Fibroblast of lung (primary cell): Measurements from ENCODE around the gene GTF3C6. TPM values are rescaled to one million over a fixed set of nuclear protein-coding genes. Genes with fewer than 3 reads are reported as not detected.
"Not testable (repeated sequence)": the region's sequence is repeated elsewhere in the genome, so short reads cannot be mapped to it uniquely, and the experiment has no call there.

ENCODE experiments used
- DNase-seq, 2 donors: peaks; one replicate each; pipeline versions ENCODE4 v3.0.0 to v3.0.0-alpha.2; 2010; ENCODE audit warnings: low read depth in 2 of 2
- H2AFZ ChIP-seq: 2 replicates; pipeline ENCODE4 v1.5.1; 2012; ENCODE audit warnings: low read length, control low read depth, inconsistent platforms
- H3K27ac ChIP-seq: 2 replicates; pipeline ENCODE4 v1.5.1; 2011; ENCODE audit warnings: low read length, control low read depth; ENCODE audit not compliant: insufficient read depth
- H3K27me3 ChIP-seq: 2 replicates; pipeline ENCODE4 v1.5.1; 2011; ENCODE audit warnings: mild to moderate bottlenecking, low read length; ENCODE audit not compliant: control insufficient read depth, insufficient read depth
- H3K36me3 ChIP-seq: 2 replicates; pipeline ENCODE4 v1.5.1; 2011; ENCODE audit warnings: low read length; ENCODE audit not compliant: control insufficient read depth, insufficient read depth
- H3K4me1 ChIP-seq: 2 replicates; pipeline ENCODE4 v1.5.1; 2011; ENCODE audit warnings: low read length; ENCODE audit not compliant: control insufficient read depth, insufficient read depth; ENCODE audit errors: extremely low read depth
- H3K4me2 ChIP-seq: 2 replicates; pipeline ENCODE4 v1.5.1; 2011; ENCODE audit warnings: low read length, control low read depth; ENCODE audit not compliant: insufficient read depth; ENCODE audit errors: extremely low read depth
- H3K4me3 ChIP-seq, 4 experiments: fragments of 200-600 bp in 1 of 4; sonication (generic) in 1 of 4; replicated peaks in 1 of 4; 2 replicates each; pipeline ENCODE4 v1.5.1; 2011 to 2016; ENCODE audit warnings: low read length in 4 of 4, low read depth in 3 of 4, mild to moderate bottlenecking in 3 of 4, control low read depth in 2 of 4, inconsistent platforms in 1 of 4, mixed read lengths in 1 of 4; ENCODE audit not compliant: insufficient read depth in 1 of 4; ENCODE audit errors: control extremely low read depth in 1 of 4
- H3K79me2 ChIP-seq: 2 replicates; pipeline ENCODE4 v1.5.1; 2012; ENCODE audit warnings: mild to moderate bottlenecking, low read length, inconsistent platforms; ENCODE audit not compliant: control insufficient read depth, insufficient read depth
- H3K9ac ChIP-seq: 2 replicates; pipeline ENCODE4 v1.5.1; 2011; ENCODE audit warnings: mild to moderate bottlenecking, low read length, control low read depth; ENCODE audit not compliant: insufficient read depth
- H3K9me3 ChIP-seq: 2 replicates; pipeline ENCODE4 v1.5.1; 2012; ENCODE audit warnings: low read depth, low read length; ENCODE audit not compliant: control insufficient read depth, insufficient read depth
- H4K20me1 ChIP-seq: 2 replicates; pipeline ENCODE4 v1.5.1; 2011; ENCODE audit warnings: low read length; ENCODE audit not compliant: control insufficient read depth, insufficient read depth; ENCODE audit errors: extremely low read depth
- CTCF ChIP-seq, 2 donors: IDR thresholded peaks in 1 of 2; conservative IDR thresholded peaks in 1 of 2; 1 replicate in 1 of 2; 2 replicates in 1 of 2; pipeline ENCODE4 v1.5.1; 2011 to 2012; ENCODE audit warnings: low read length in 2 of 2, control low read depth in 1 of 2, inconsistent platforms in 1 of 2, low read depth in 1 of 2, mild to moderate bottlenecking in 1 of 2
- EZH2 ChIP-seq: IDR thresholded peaks from 2 replicates; pipeline ENCODE4 v1.5.1; 2012; ENCODE audit warnings: low read length, control low read depth, mild to moderate bottlenecking; ENCODE audit errors: missing control alignments
- polyA plus RNA-seq, 2 donors: library from polyadenylated mRNA; depleted of rRNA in 1 of 2; stranded (reverse) in 1 of 2; unstranded in 1 of 2; fragments of >200 nt; gene quantifications; 2 replicates each; pipeline ENCODE4 v1.2.1, GENCODE V29; 2011 to 2012; ENCODE audit warnings: missing spikeins in 1 of 2
- total RNA-seq: library from RNA; depleted of rRNA; stranded (reverse); fragments of >200 nt; gene quantifications from 2 replicates; pipeline ENCODE4 v1.2.1, GENCODE V29; 2014

Gene GTF3C6
- total and polyA plus RNA-seq, 2 donors (not counting 1 experiment from before 2014, with no cell fraction given) = 44.3 to 74.4 TPM

GRCh38 chr6:111013144-111013915, 54.8 kb downstream of the GTF3C6 start:
- H3K9me3 ChIP-seq = no peaks in the 10 kb centered on the region
- no peak overlapping the region for H3K9ac ChIP-seq
- no peak overlapping the region for H3K4me3 ChIP-seq
- peaks cover 6% of the 10 kb centered on the region for H3K36me3 ChIP-seq
- H3K4me1 ChIP-seq = no peaks in the 10 kb centered on the region
- TF ChIP-seq EZH2 (no peak), CTCF (conservative IDR thresholded peaks at IDR 0.05 in 1 of 2, IDR thresholded peaks at IDR 0.05 in 1 of 2; ENCODE audit: low read depth in 1 of 2, low read length in 2 of 2) (no peak)
- no peaks in the 10 kb centered on the region for H3K27me3 ChIP-seq
- no peak overlapping the region for H3K27ac ChIP-seq
- H3K4me2 ChIP-seq = no peak overlapping the region
- H3K79me2 ChIP-seq = no peaks in the 10 kb centered on the region
- H2AFZ ChIP-seq = no peak overlapping the region
- DNase-seq = no peak
- no peaks in the 10 kb centered on the region for H4K20me1 ChIP-seq

- Histone ChIP-seq H3K9me3 (no peaks in the 10 kb centered on the region), H4K20me1 (no peaks in the 10 kb centered on the region), H3K27me3 (no peaks in the 10 kb centered on the region), H3K27ac (no peak overlapping the region), H3K9ac (no peak overlapping the region), H3K4me1 (no peaks in the 10 kb centered on the region), H2AFZ (no peak overlapping the region), H3K79me2 (no peaks in the 10 kb centered on the region), H3K36me3 (peaks cover 4% of the 10 kb centered on the region), H3K4me3 (no peak overlapping the region), H3K4me2 (no peak overlapping the region)
- no peak for DNase-seq
- TF ChIP-seq EZH2 = no peak
- no peak for TF ChIP-seq CTCF (conservative IDR thresholded peaks at IDR 0.05 in 1 of 2, IDR thresholded peaks at IDR 0.05 in 1 of 2; ENCODE audit: low read depth in 1 of 2, low read length in 2 of 2)
Measured at GRCh38 chr6:111015389-111016124, 57.1 kb downstream of the GTF3C6 start.

- not testable (repeated sequence) for H3K9me3 ChIP-seq, H4K20me1 ChIP-seq, H3K9ac ChIP-seq, H3K27me3 ChIP-seq, H3K4me2 ChIP-seq, H2AFZ ChIP-seq, H3K27ac ChIP-seq, H3K4me3 ChIP-seq, H3K79me2 ChIP-seq, H3K4me1 ChIP-seq, H3K36me3 ChIP-seq, DNase-seq
Measured at GRCh38 chr6:111017241-111017640, 58.7 kb downstream of the GTF3C6 start.

Other genes with a start within 250 kb of the GTF3C6 start
- 9.5 and 11.2 TPM in 2 replicates for gene CDK19, start 143.2 kb upstream of the GTF3C6 start, total RNA-seq
- 11.3 and 12.5 TPM in 2 replicates for gene CDK19, start 143.2 kb upstream of the GTF3C6 start, polyA plus RNA-seq
- gene AMD1, start 83.9 kb upstream of the GTF3C6 start, total RNA-seq = 33.4 and 33.9 TPM in 2 replicates
- 92.5 and 107 TPM in 2 replicates for gene AMD1, start 83.9 kb upstream of the GTF3C6 start, polyA plus RNA-seq
- 27.4 and 28.5 TPM in 2 replicates for gene RPF2, start 23.3 kb downstream of the GTF3C6 start, total RNA-seq
- 36.4 and 40.0 TPM in 2 replicates for gene RPF2, start 23.3 kb downstream of the GTF3C6 start, polyA plus RNA-seq
- gene SLC16A10, start 128.8 kb downstream of the GTF3C6 start, total RNA-seq = under 0.01 TPM in 1 of 2 replicates, not detected in the other
- gene SLC16A10, start 128.8 kb downstream of the GTF3C6 start, polyA plus RNA-seq = not detected in 2 replicates